ENCODE measurements around the gene PIN1.

The PIN1 gene

DNA sequence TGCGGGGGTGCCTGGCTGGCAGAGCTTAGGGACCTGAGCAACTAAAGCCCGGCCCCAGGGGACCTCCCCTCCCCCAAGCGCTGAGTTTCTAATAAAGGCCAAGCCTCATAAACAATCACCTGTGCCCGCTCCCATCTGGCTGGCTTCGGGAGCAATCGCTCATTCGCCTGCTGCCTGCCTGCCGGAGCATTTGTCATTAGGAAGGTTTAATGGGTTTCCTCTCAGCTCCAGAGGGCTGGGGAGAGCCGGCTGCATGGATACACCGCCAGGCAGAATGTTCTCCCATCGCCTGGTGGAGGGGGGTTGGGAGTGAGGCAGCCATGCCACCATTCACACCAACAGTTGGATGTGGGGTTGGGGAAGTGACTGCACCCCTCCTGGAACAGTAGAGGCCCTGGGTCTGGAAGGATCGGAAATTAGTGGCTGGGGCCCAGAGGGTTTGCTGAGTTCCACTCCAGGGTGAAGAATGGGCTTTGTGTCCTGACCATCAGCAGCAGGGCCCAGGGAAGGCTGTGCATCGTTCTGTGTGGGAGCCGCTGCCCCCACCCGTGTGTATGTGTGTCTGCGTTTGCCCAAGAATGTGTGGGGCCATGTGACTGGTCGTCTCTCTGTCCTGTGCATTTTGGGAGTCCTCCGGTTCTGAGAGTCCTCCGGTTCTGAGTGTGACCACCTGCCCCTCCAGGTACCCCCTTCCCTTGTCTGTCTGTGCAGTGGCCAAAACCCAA lies 15.3 kb downstream of the PIN1 start:
- Histone ChIP-seq H3K4me1 (ENCODE audit: control insufficient read depth in 1 of 2, insufficient read depth in 2 of 2, low read length in 2 of 2) (peaks cover 0 to 1% of the 10 kb centered on the region in 2 experiments), H3K36me3 (ENCODE audit: control insufficient read depth in 1 of 2, insufficient read depth in 2 of 2, low read length in 2 of 2) (peaks cover 16 to 34% of the 10 kb centered on the region in 2 experiments), H2BK120ac (ENCODE audit: insufficient read depth, low read length, poor library complexity) (no peak overlapping the region), H2BK12ac (ENCODE audit: low read length) (no peak overlapping the region), H3K27ac (ENCODE audit: low read depth, low read length) (no peak overlapping the region), H3K79me1 (ENCODE audit: low read length) (no peaks in the 10 kb centered on the region), H2AK5ac (ENCODE audit: low read length) (no peak overlapping the region), H3K4ac (ENCODE audit: low read depth, low read length) (no peak overlapping the region), H3K18ac (ENCODE audit: low read length) (no peak overlapping the region), H3K14ac (ENCODE audit: low read length) (no peak overlapping the region), H3K4me2 (ENCODE audit: low read length) (no peak overlapping the region), H3K23ac (ENCODE audit: low read length) (no peak overlapping the region), H3K4me3 (ENCODE audit: low read depth, low read length) (no peak overlapping the region), H3K9me3 (ENCODE audit: insufficient read depth, low read depth, low read length) (peaks cover 7% of the 10 kb centered on the region), H3K79me2 (ENCODE audit: control insufficient read depth, insufficient read depth, low read length, poor library complexity) (no peaks in the 10 kb centered on the region), H4K8ac (ENCODE audit: low read depth, low read length) (no peak overlapping the region), H2AFZ (ENCODE audit: insufficient read depth, low read length, poor library complexity) (no peak overlapping the region), H3K27me3 (ENCODE audit: insufficient read depth, low read length) (no peaks in the 10 kb centered on the region), H2BK5ac (ENCODE audit: low read depth, low read length, poor library complexity) (no peak overlapping the region), H3K9ac (ENCODE audit: low read length) (no peak overlapping the region), H4K12ac (ENCODE audit: low read depth, low read length) (no peak overlapping the region), H4K91ac (ENCODE audit: low read depth, low read length) (no peak overlapping the region)
- no peak for DNase-seq
- no CpG with 5 or more reads among the region's 19 CpGs for WGBS (ENCODE audit: extremely low coverage, insufficient coverage, insufficient read length)

DNA sequence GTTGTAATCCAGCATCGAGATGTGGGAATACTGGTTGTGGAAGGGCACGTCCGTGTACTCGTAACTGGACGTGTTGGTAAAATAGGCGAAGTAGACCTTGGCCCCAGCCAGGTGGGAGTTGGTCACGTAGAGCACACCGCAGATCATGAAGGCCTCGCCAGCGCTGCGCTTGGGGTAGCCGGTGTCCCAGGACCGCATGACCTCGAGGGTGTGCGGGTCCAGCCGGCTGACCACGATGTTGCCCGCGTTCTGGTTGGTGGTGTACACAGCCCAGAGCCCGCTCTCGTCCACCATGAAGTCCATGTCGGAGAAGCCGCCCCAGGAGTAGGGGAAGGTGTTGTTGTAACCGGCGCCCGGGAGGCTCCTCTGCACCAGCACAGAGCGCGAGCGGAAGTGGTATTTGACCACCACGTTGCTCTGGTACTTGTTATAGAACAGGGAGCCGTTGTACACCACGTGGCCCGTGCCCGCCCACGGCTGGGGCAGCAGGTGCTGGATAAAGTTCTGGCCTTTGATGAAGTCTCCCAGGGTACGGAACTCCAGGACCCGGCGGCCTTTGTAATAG lies 19.2 kb downstream of the PIN1 start:
- H2BK120ac ChIP-seq (ENCODE audit: insufficient read depth, low read length, poor library complexity) = no peak overlapping the region
- H3K4me3 ChIP-seq (ENCODE audit: low read depth, low read length) = no peak overlapping the region
- H3K4me1 ChIP-seq (ENCODE audit: control insufficient read depth in 1 of 2, insufficient read depth in 2 of 2, low read length in 2 of 2) = peaks cover 3 to 6% of the 10 kb centered on the region in 2 experiments
- peaks cover under 1 to 15% of the 10 kb centered on the region in 2 experiments for H3K36me3 ChIP-seq (ENCODE audit: control insufficient read depth in 1 of 2, insufficient read depth in 2 of 2, low read length in 2 of 2)
- H3K4me2 ChIP-seq (ENCODE audit: low read length) = no peak overlapping the region
- H2AFZ ChIP-seq (ENCODE audit: insufficient read depth, low read length, poor library complexity) = no peak overlapping the region
- H3K27me3 ChIP-seq (ENCODE audit: insufficient read depth, low read length) = no peaks in the 10 kb centered on the region
- no CpG with 5 or more reads among the region's 38 CpGs for WGBS (ENCODE audit: extremely low coverage, insufficient coverage, insufficient read length)
- H3K79me2 ChIP-seq (ENCODE audit: control insufficient read depth, insufficient read depth, low read length, poor library complexity) = no peaks in the 10 kb centered on the region
- no peak overlapping the region for H3K27ac ChIP-seq (ENCODE audit: low read depth, low read length)
- H2BK12ac ChIP-seq (ENCODE audit: low read length) = no peak overlapping the region
- no peak overlapping the region for H2BK5ac ChIP-seq (ENCODE audit: low read depth, low read length, poor library complexity)
- H3K23ac ChIP-seq (ENCODE audit: low read length) = no peak overlapping the region
- no peak overlapping the region for H3K14ac ChIP-seq (ENCODE audit: low read length)
- no peaks in the 10 kb centered on the region for H3K79me1 ChIP-seq (ENCODE audit: low read length)
- H4K8ac ChIP-seq (ENCODE audit: low read depth, low read length) = no peak overlapping the region
- no peak overlapping the region for H2AK5ac ChIP-seq (ENCODE audit: low read length)
- no peak overlapping the region for H3K4ac ChIP-seq (ENCODE audit: low read depth, low read length)
- no peak overlapping the region for H3K9ac ChIP-seq (ENCODE audit: low read length)
- H4K12ac ChIP-seq (ENCODE audit: low read depth, low read length) = no peak overlapping the region
- no peak overlapping the region for H4K91ac ChIP-seq (ENCODE audit: low read depth, low read length)
- H3K18ac ChIP-seq (ENCODE audit: low read length) = no peak overlapping the region
- DNase-seq = no peak
- peaks cover 7% of the 10 kb centered on the region for H3K9me3 ChIP-seq (ENCODE audit: insufficient read depth, low read depth, low read length)

DNA sequence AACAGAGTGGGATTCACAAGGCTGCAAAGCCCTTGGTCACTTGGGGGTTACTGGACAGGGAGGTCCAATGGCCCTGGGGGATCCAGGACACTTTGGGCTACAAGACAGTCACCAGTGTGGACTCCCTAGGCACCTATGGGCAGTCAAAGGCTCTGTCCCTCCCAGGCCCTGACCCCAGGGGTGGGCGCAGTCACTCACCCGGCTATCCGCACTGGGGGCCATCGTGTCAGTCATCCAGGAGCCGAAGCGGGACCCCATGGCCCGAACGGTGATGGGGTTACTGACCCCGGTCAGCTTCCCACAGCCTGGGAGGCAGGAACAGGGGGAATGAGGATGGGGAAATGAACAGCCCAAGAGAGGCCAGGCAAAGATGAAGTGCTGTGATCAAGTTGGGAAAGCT lies 21.5 kb downstream of the PIN1 start:
- Histone ChIP-seq H3K23ac (ENCODE audit: low read length) (no peak overlapping the region), H2AFZ (ENCODE audit: insufficient read depth, low read length, poor library complexity) (no peak overlapping the region), H3K18ac (ENCODE audit: low read length) (no peak overlapping the region), H3K79me1 (ENCODE audit: low read length) (no peaks in the 10 kb centered on the region), H3K9ac (ENCODE audit: low read length) (no peak overlapping the region), H4K12ac (ENCODE audit: low read depth, low read length) (no peak overlapping the region), H2BK120ac (ENCODE audit: insufficient read depth, low read length, poor library complexity) (no peak overlapping the region), H4K91ac (ENCODE audit: low read depth, low read length) (no peak overlapping the region), H3K4me2 (ENCODE audit: low read length) (no peak overlapping the region), H3K9me3 (ENCODE audit: insufficient read depth, low read depth, low read length) (peaks cover 7% of the 10 kb centered on the region), H2BK12ac (ENCODE audit: low read length) (no peak overlapping the region), H3K14ac (ENCODE audit: low read length) (no peak overlapping the region), H3K36me3 (ENCODE audit: control insufficient read depth in 1 of 2, insufficient read depth in 2 of 2, low read length in 2 of 2) (peaks cover 0 to 11% of the 10 kb centered on the region in 2 experiments), H3K4me3 (ENCODE audit: low read depth, low read length) (no peak overlapping the region), H2BK5ac (ENCODE audit: low read depth, low read length, poor library complexity) (no peak overlapping the region), H4K8ac (ENCODE audit: low read depth, low read length) (no peak overlapping the region), H3K27ac (ENCODE audit: low read depth, low read length) (no peak overlapping the region), H3K79me2 (ENCODE audit: control insufficient read depth, insufficient read depth, low read length, poor library complexity) (no peaks in the 10 kb centered on the region), H2AK5ac (ENCODE audit: low read length) (no peak overlapping the region), H3K4ac (ENCODE audit: low read depth, low read length) (no peak overlapping the region), H3K4me1 (ENCODE audit: control insufficient read depth in 1 of 2, insufficient read depth in 2 of 2, low read length in 2 of 2) (peaks cover 3 to 6% of the 10 kb centered on the region in 2 experiments), H3K27me3 (ENCODE audit: insufficient read depth, low read length) (no peaks in the 10 kb centered on the region)
- DNase-seq = no peak
- no CpG with 5 or more reads among the region's 9 CpGs for WGBS (ENCODE audit: extremely low coverage, insufficient coverage, insufficient read length)

DNA sequence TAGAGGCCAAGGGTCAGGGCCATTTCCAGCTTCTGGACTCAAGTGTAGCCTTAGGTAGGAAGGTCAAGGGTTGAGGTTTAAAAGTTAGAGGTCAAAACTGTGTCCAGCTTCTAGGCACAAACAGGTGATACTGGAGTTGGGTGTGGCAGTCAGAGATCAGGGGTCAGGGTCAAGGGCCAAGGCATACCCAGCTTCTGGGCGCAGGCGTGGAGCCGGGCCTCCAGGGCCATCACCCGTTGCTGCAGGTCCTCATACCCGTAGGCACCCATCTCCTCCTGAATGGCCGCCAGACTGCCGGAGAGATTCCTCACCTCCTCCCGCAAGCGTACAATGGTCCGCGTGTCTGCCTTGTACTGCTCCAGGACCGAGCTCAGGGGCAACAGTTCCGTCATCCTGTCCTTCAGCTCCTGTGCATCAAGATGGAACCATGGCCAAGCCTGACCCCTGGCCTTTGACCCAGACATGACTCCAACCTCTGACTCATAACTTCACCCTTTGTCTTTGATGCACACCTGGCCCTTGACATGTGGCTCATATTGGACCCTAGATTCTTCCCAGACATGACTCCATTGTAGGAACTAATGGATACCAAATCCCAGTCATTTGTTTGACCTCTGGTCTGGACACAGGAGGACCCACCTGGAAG lies 22.1 kb downstream of the PIN1 start:
- H3K4ac ChIP-seq (ENCODE audit: low read depth, low read length) = no peak overlapping the region
- H3K79me2 ChIP-seq (ENCODE audit: control insufficient read depth, insufficient read depth, low read length, poor library complexity) = no peaks in the 10 kb centered on the region
- no peak overlapping the region for H4K8ac ChIP-seq (ENCODE audit: low read depth, low read length)
- no peaks in the 10 kb centered on the region for H3K79me1 ChIP-seq (ENCODE audit: low read length)
- H3K18ac ChIP-seq (ENCODE audit: low read length) = no peak overlapping the region
- no peak overlapping the region for H3K4me2 ChIP-seq (ENCODE audit: low read length)
- H3K9ac ChIP-seq (ENCODE audit: low read length) = no peak overlapping the region
- H3K9me3 ChIP-seq (ENCODE audit: insufficient read depth, low read depth, low read length) = peaks cover 5% of the 10 kb centered on the region
- no peak overlapping the region for H2BK5ac ChIP-seq (ENCODE audit: low read depth, low read length, poor library complexity)
- H3K27me3 ChIP-seq (ENCODE audit: insufficient read depth, low read length) = no peaks in the 10 kb centered on the region
- H2BK120ac ChIP-seq (ENCODE audit: insufficient read depth, low read length, poor library complexity) = no peak overlapping the region
- no peak overlapping the region for H2AFZ ChIP-seq (ENCODE audit: insufficient read depth, low read length, poor library complexity)
- H2BK12ac ChIP-seq (ENCODE audit: low read length) = no peak overlapping the region
- no peak overlapping the region for H3K4me3 ChIP-seq (ENCODE audit: low read depth, low read length)
- H3K23ac ChIP-seq (ENCODE audit: low read length) = no peak overlapping the region
- H4K12ac ChIP-seq (ENCODE audit: low read depth, low read length) = no peak overlapping the region
- no peak overlapping the region for H3K14ac ChIP-seq (ENCODE audit: low read length)
- no peak for DNase-seq
- H3K36me3 ChIP-seq (ENCODE audit: control insufficient read depth in 1 of 2, insufficient read depth in 2 of 2, low read length in 2 of 2) = peaks cover 0 to 11% of the 10 kb centered on the region in 2 experiments
- WGBS (ENCODE audit: extremely low coverage, insufficient coverage, insufficient read length) = no CpG with 5 or more reads among the region's 13 CpGs
- no peak overlapping the region for H2AK5ac ChIP-seq (ENCODE audit: low read length)
- H3K27ac ChIP-seq (ENCODE audit: low read depth, low read length) = no peak overlapping the region
- H4K91ac ChIP-seq (ENCODE audit: low read depth, low read length) = no peak overlapping the region
- peaks cover 3 to 6% of the 10 kb centered on the region in 2 experiments for H3K4me1 ChIP-seq (ENCODE audit: control insufficient read depth in 1 of 2, insufficient read depth in 2 of 2, low read length in 2 of 2)
